PC-9 (cell line): Measurements from ENCODE around the gene PSMB3.

Experiments
- EZH2 ChIP-seq: fragments of 200-600 bp; sonication (generic); IDR thresholded peaks from 2 replicates; pipeline ENCODE4 v1.8.0; 2017; ENCODE audit warnings: antibody characterized with exemption, low read depth
- TF ChIP-seq, protein P1 (sequence below): fragments of 200-600 bp; sonication (generic); conservative IDR thresholded peaks from 2 replicates; pipeline ENCODE4 v1.6.1; 2017; ENCODE audit warnings: mixed run types, antibody characterized with exemption, mild to moderate bottlenecking, moderate library complexity

DNA sequence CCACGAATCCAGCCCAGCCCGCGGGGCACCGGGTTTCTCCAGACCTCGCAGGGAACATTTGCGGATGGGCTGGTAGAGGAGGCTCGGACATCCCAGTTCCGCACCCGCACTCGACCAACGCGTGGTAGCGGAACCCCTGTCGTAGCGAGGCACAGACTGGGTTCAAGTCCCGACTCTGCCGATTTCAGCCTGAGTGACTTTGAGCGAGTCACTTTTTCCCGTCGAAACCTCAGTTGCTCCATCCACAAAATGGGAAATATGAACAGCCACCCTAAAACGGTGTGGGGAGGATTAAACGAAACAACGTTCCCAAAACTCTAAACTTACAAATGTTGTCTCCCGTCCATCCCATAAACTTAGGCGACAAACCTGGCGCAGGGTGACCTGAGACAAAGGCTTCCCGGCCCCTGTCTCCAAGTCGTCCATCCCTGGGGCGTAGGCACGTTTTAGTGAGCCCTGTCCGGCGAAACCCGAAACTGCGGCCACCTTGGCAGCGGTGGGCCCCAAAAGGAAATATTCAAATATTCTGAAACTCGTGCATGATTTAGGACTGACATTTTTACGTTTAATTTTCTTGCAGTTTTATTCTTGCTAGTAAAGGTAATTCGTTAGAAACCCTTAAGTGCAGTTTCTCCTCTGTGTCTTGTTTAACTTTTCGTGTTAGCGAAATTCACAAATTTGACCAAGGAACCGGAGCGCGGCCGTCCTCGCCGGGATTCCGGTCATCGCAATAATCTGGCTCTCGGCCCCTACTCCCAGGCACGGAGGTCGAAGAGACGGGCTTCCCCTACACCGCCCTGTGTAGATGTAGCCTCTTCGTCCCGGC, 49.4 kb upstream of the PSMB3 start:
- TF ChIP-seq, protein P1, sequence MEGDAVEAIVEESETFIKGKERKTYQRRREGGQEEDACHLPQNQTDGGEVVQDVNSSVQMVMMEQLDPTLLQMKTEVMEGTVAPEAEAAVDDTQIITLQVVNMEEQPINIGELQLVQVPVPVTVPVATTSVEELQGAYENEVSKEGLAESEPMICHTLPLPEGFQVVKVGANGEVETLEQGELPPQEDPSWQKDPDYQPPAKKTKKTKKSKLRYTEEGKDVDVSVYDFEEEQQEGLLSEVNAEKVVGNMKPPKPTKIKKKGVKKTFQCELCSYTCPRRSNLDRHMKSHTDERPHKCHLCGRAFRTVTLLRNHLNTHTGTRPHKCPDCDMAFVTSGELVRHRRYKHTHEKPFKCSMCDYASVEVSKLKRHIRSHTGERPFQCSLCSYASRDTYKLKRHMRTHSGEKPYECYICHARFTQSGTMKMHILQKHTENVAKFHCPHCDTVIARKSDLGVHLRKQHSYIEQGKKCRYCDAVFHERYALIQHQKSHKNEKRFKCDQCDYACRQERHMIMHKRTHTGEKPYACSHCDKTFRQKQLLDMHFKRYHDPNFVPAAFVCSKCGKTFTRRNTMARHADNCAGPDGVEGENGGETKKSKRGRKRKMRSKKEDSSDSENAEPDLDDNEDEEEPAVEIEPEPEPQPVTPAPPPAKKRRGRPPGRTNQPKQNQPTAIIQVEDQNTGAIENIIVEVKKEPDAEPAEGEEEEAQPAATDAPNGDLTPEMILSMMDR = no peak
- no peak for TF ChIP-seq EZH2
